Effector memory CD4-positive, alpha-beta T cell (primary cell): ENCODE results near the gene PLEKHH1.
"Not testable (repeated sequence)": the region's sequence is repeated elsewhere in the genome, so short reads cannot be mapped to it uniquely, and the experiment has no call there.

ENCODE experiments used
- DNase-seq, 3 donors: peaks; one replicate each; pipeline ENCODE4 v3.0.0-alpha.2; 2020
- H3K27ac ChIP-seq: 2 replicates; pipeline ENCODE4 v1.7.0; 2013; ENCODE audit warnings: mild to moderate bottlenecking, low read length, moderate library complexity; ENCODE audit not compliant: insufficient read depth, poor library complexity, severe bottlenecking
- H3K27me3 ChIP-seq: replicated peaks from 2 replicates; pipeline ENCODE4 v1.7.0; 2013; ENCODE audit warnings: mild to moderate bottlenecking, low read length; ENCODE audit not compliant: insufficient read depth, control insufficient read depth, poor library complexity, severe bottlenecking
- H3K36me3 ChIP-seq: 2 replicates; pipeline ENCODE4 v1.7.0; 2013; ENCODE audit warnings: mild to moderate bottlenecking, low read length, moderate library complexity; ENCODE audit not compliant: control insufficient read depth, insufficient read depth
- H3K4me1 ChIP-seq: 2 replicates; pipeline ENCODE4 v1.7.0; 2013; ENCODE audit warnings: low read length, mild to moderate bottlenecking; ENCODE audit not compliant: control insufficient read depth, insufficient read depth, poor library complexity, severe bottlenecking
- H3K4me3 ChIP-seq: 2 replicates; pipeline ENCODE4 v1.7.0; 2013; ENCODE audit warnings: low read length, low read depth, mild to moderate bottlenecking; ENCODE audit not compliant: insufficient read depth, poor library complexity, severe bottlenecking
- H3K9me3 ChIP-seq: 2 replicates; pipeline ENCODE4 v1.7.0; 2013; ENCODE audit warnings: mild to moderate bottlenecking, low read length, moderate library complexity; ENCODE audit not compliant: control insufficient read depth

Gene PLEKHH1

GRCh38 chr14:67542620-67543019, 9.5 kb downstream of the PLEKHH1 start:
- not testable (repeated sequence) for H3K36me3 ChIP-seq, DNase-seq

GRCh38 chr14:67544590-67544989, 11.5 kb downstream of the PLEKHH1 start:
- Histone ChIP-seq H3K36me3 (no peaks in the 10 kb centered on the region), H3K4me3 (no peak overlapping the region), H3K4me1 (no peaks in the 10 kb centered on the region), H3K27ac (no peak overlapping the region), H3K9me3 (no peaks in the 10 kb centered on the region), H3K27me3 (no peaks in the 10 kb centered on the region)
- DNase-seq: no peak

More at GRCh38 chr14:67542620-67543019, 9.5 kb downstream of the PLEKHH1 start:
- H3K27ac ChIP-seq, H3K4me3 ChIP-seq, H3K9me3 ChIP-seq, H3K4me1 ChIP-seq, H3K27me3 ChIP-seq: not testable (repeated sequence)

GRCh38 chr14:67547224-67547780, 14.2 kb downstream of the PLEKHH1 start:
- H3K9me3 ChIP-seq: no peaks in the 10 kb centered on the region
- no peak for DNase-seq
- H3K27me3 ChIP-seq: no peaks in the 10 kb centered on the region
- no peak overlapping the region for H3K27ac ChIP-seq
- no peaks in the 10 kb centered on the region for H3K4me1 ChIP-seq
- no peaks in the 10 kb centered on the region for H3K36me3 ChIP-seq
- H3K4me3 ChIP-seq: no peak overlapping the region

- H3K4me1 ChIP-seq: no peaks in the 10 kb centered on the region
- H3K9me3 ChIP-seq: no peaks in the 10 kb centered on the region
- H3K27ac ChIP-seq: no peak overlapping the region
- DNase-seq: no peak
- H3K36me3 ChIP-seq: no peaks in the 10 kb centered on the region
- H3K27me3 ChIP-seq: no peaks in the 10 kb centered on the region
- H3K4me3 ChIP-seq: no peak overlapping the region
Measured at GRCh38 chr14:67549734-67550133, 16.6 kb downstream of the PLEKHH1 start.

GRCh38 chr14:67551123-67551522, 18.0 kb downstream of the PLEKHH1 start:
- Histone ChIP-seq H3K27me3 (no peaks in the 10 kb centered on the region), H3K4me1 (no peaks in the 10 kb centered on the region), H3K36me3 (no peaks in the 10 kb centered on the region), H3K4me3 (no peak overlapping the region), H3K27ac (no peak overlapping the region), H3K9me3 (no peaks in the 10 kb centered on the region)
- no peak for DNase-seq

- Histone ChIP-seq H3K9me3 (no peaks in the 10 kb centered on the region), H3K4me3 (no peak overlapping the region), H3K27ac (no peak overlapping the region), H3K4me1 (no peaks in the 10 kb centered on the region), H3K27me3 (no peaks in the 10 kb centered on the region), H3K36me3 (no peaks in the 10 kb centered on the region)
- DNase-seq: no peak
Measured at GRCh38 chr14:67551940-67552339, 18.9 kb downstream of the PLEKHH1 start.

- no peaks in the 10 kb centered on the region for H3K9me3 ChIP-seq
- no peak overlapping the region for H3K27ac ChIP-seq
- no peaks in the 10 kb centered on the region for H3K27me3 ChIP-seq
- no peak overlapping the region for H3K4me3 ChIP-seq
- no peaks in the 10 kb centered on the region for H3K4me1 ChIP-seq
- H3K36me3 ChIP-seq: no peaks in the 10 kb centered on the region
- no peak for DNase-seq
Measured at GRCh38 chr14:67553547-67553946, 20.5 kb downstream of the PLEKHH1 start.

GRCh38 chr14:67554341-67554740, 21.3 kb downstream of the PLEKHH1 start:
- no peak for DNase-seq
- Histone ChIP-seq H3K36me3 (no peaks in the 10 kb centered on the region), H3K4me1 (no peaks in the 10 kb centered on the region), H3K4me3 (no peak overlapping the region), H3K27ac (no peak overlapping the region), H3K9me3 (no peaks in the 10 kb centered on the region), H3K27me3 (no peaks in the 10 kb centered on the region)

GRCh38 chr14:67555518-67556090, 22.5 kb downstream of the PLEKHH1 start:
- no peaks in the 10 kb centered on the region for H3K36me3 ChIP-seq
- no peaks in the 10 kb centered on the region for H3K4me1 ChIP-seq
- no peak overlapping the region for H3K27ac ChIP-seq
- H3K9me3 ChIP-seq: no peaks in the 10 kb centered on the region
- DNase-seq: no peak
- no peaks in the 10 kb centered on the region for H3K27me3 ChIP-seq
- H3K4me3 ChIP-seq: no peak overlapping the region

- Histone ChIP-seq H3K27ac (no peak overlapping the region), H3K9me3 (no peaks in the 10 kb centered on the region), H3K4me1 (no peaks in the 10 kb centered on the region), H3K4me3 (no peak overlapping the region), H3K36me3 (no peaks in the 10 kb centered on the region), H3K27me3 (no peaks in the 10 kb centered on the region)
- no peak for DNase-seq
Measured at GRCh38 chr14:67556671-67557070, 23.6 kb downstream of the PLEKHH1 start.
